ENCODE measurements around the gene CSRNP3.

DNA sequence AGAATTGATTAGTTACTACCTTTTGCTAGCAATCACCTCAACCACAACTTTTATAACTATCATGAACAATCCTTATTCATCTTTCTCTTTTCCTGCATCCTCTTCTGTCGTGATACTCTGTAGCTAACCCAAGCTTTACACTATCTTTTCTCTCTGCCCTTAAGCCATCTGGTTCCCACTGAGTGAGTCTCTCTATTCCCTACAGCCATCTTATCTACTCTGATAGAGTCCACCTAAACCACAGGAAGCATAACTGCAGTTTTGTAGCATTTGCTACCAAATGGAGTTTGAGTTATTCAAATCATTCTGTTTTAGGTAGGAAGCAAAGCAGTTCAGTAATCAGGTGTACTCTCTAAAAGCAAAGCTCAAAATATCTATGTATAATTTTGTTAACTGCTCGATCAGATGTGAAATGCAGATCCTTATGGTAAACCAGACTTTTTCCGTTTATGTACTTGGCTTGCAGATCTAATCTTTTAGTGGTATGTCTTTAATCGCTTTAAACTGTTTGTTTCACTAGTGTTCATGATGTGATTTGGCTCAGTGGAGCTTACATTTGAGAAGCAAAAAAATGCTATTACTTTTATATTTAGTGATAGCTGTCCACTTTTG is 91.0 kb downstream of the CSRNP3 start:
- TF ChIP-seq POLR2A (IDR thresholded peaks at IDR 0.05; ENCODE audit: low read depth, low read length) (no peak), TAF1 (IDR thresholded peaks at IDR 0.05; ENCODE audit: low read depth, low read length) (no peak), POLR2AphosphoS5 (IDR thresholded peaks at IDR 0.05; ENCODE audit: low read depth, low read length) (no peak), SPI1 (IDR thresholded peaks at IDR 0.05; ENCODE audit: low read depth, low read length) (no peak), PAX5 (IDR thresholded peaks at IDR 0.05; ENCODE audit: insufficient read depth, low read length, severe bottlenecking) (no peak), POU2F2 (IDR thresholded peaks at IDR 0.05; ENCODE audit: low read depth, low read length) (no peak)

All from GM12891 (cell line).